DND-41 (cell line): ENCODE results near the gene AVL9.
"Not testable (repeated sequence)": the region's sequence is repeated elsewhere in the genome, so short reads cannot be mapped to it uniquely, and the experiment has no call there.

Source experiments
- ATAC-seq: fragments of 200-7000 bp; cut with Tn5 transposase; 3 replicates; pipeline ENCODE4 v1.9.1; 2021; ENCODE audit warnings: low read depth; ENCODE audit not compliant: insufficient read depth
- DNase-seq: peaks from one replicate; pipeline ENCODE4 v3.0.0-alpha.2; 2020
- H2AFZ ChIP-seq: 2 replicates; pipeline ENCODE4 v1.6.0; 2012; ENCODE audit warnings: low read depth, low read length
- H3K27ac ChIP-seq: 2 replicates; pipeline ENCODE4 v1.5.1; 2012; ENCODE audit warnings: low read length, inconsistent platforms
- H3K27me3 ChIP-seq: fragments of 200-600 bp; sonication (generic); 2 replicates; pipeline ENCODE4 v1.6.0; 2012; ENCODE audit warnings: low read length, mild to moderate bottlenecking, inconsistent platforms; ENCODE audit not compliant: insufficient read depth, poor library complexity
- H3K36me3 ChIP-seq: 2 replicates; pipeline ENCODE4 v1.5.1; 2012; ENCODE audit warnings: low read length, inconsistent platforms; ENCODE audit not compliant: insufficient read depth
- H3K4me1 ChIP-seq: 2 replicates; pipeline ENCODE4 v1.5.1; 2012; ENCODE audit warnings: mild to moderate bottlenecking, low read length; ENCODE audit not compliant: insufficient read depth
- H3K4me2 ChIP-seq: 2 replicates; pipeline ENCODE4 v1.6.0; 2012; ENCODE audit warnings: mild to moderate bottlenecking, moderate library complexity, low read length, inconsistent platforms; ENCODE audit not compliant: insufficient read depth
- H3K4me3 ChIP-seq, 2 experiments: fragments of 200-600 bp in 1 of 2; shearing (Covaris generic) in 1 of 2; 2 replicates each; pipeline ENCODE4 v1.5.1; 2012 to 2016; ENCODE audit warnings: inconsistent platforms in 2 of 2, low read length in 2 of 2, mild to moderate bottlenecking in 2 of 2, low read depth in 1 of 2, moderate library complexity in 1 of 2
- H3K79me2 ChIP-seq: 2 replicates; pipeline ENCODE4 v1.6.0; 2012; ENCODE audit warnings: low read length, inconsistent platforms; ENCODE audit not compliant: insufficient read depth
- H3K9ac ChIP-seq: 2 replicates; pipeline ENCODE4 v1.6.0; 2012; ENCODE audit warnings: low read depth, mild to moderate bottlenecking, inconsistent platforms, low read length, moderate library complexity
- H3K9me3 ChIP-seq: 2 replicates; pipeline ENCODE4 v1.5.1; 2012; ENCODE audit warnings: low read length, moderate library complexity, mild to moderate bottlenecking, inconsistent platforms; ENCODE audit not compliant: insufficient read depth, severe bottlenecking
- H4K20me1 ChIP-seq: 2 replicates; pipeline ENCODE4 v1.6.0; 2012; ENCODE audit warnings: low read length; ENCODE audit not compliant: insufficient read depth
- CTCF ChIP-seq: IDR thresholded peaks from 2 replicates; pipeline ENCODE4 v1.5.1; 2012; ENCODE audit warnings: borderline replicate concordance, low read length, moderate library complexity, mild to moderate bottlenecking; ENCODE audit not compliant: poor library complexity, severe bottlenecking; ENCODE audit errors: extremely low read depth
- EZH2 ChIP-seq: IDR thresholded peaks from 3 replicates; pipeline ENCODE4 v1.6.1; 2012; ENCODE audit warnings: borderline replicate concordance, low read depth, mild to moderate bottlenecking, moderate library complexity, low read length, inconsistent platforms; ENCODE audit not compliant: severe bottlenecking

The AVL9 gene

DNA sequence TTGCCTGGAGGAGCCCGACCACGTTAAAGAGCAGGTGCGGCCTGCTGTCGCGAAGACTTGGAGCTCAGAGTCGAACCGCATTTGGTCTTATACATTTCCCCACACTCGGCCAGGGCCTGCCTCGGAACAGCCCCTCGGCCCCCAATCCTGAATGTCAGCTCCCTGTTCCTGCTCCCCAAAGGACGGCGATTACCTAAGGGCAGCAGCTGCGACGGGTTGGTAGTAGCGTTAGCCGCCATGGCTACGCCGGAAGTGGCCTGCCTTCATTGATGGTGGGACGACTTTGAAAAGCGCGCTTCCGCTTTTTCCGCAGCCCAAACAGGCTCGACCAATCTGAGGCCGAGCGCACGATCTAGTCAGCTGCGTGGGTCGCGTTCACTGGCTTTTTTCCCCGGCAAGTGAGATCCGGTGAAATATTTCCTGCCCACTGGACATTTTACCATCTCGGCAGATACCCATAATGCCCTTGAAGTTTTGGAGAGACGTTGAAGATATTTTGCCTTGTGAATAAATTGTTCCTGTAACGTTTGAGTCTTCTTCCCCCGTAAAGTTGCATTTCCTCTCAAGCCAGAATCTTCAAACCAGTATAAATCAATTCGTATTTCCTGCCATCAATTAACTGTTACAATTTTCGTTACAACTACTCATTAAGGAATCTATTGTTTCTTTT, 5.0 kb upstream of the AVL9 start, which contains the start of gene LSM5:
Gene LSM5, minus strand, starts transcription at position 254 of the 670 bp plus-strand sequence. Its CDS starts 15 bp downstream, at position 239.
- peaks cover 28% of the 10 kb centered on the region for H3K36me3 ChIP-seq
- no peaks in the 10 kb centered on the region for H4K20me1 ChIP-seq
- H2AFZ ChIP-seq, result peak within 1 kb of the TSS; percentile 92
- H3K4me2 ChIP-seq, result peak within 1 kb of the TSS; percentile 66
- TF ChIP-seq EZH2 (no peak), CTCF (no peak)
- DNase-seq, result peak; percentile 92
- peak within 1 kb of the TSS; percentile 94 for H3K27ac ChIP-seq
- H3K9ac ChIP-seq, result peak within 1 kb of the TSS; percentile 77
- no peaks in the 10 kb centered on the region for H3K27me3 ChIP-seq
- peaks cover 34% of the 10 kb centered on the region for H3K4me1 ChIP-seq
- H3K4me3 ChIP-seq, result peak within 1 kb of the TSS; percentile 66 to 84
- no peaks in the 10 kb centered on the region for H3K9me3 ChIP-seq
- peaks cover 25% of the 10 kb centered on the region for H3K79me2 ChIP-seq
- peak; percentile 83 for ATAC-seq

GRCh38 chr7:32494946-32495297, 367 bp upstream of the AVL9 start:
- peaks cover 39% of the 10 kb centered on the region for H3K4me1 ChIP-seq
- ATAC-seq, result no peak
- H4K20me1 ChIP-seq, result peaks cover 7% of the 10 kb centered on the region; the same call in 1 of the 2 replicates
- peak overlapping the region; percentile 80 for H3K27ac ChIP-seq
- H3K79me2 ChIP-seq, result peaks cover 48% of the 10 kb centered on the region
- no peaks in the 10 kb centered on the region for H3K9me3 ChIP-seq
- H3K4me3 ChIP-seq, result peak overlapping the region; percentile 50 to 81
- no peak for DNase-seq
- H3K36me3 ChIP-seq, result no peaks in the 10 kb centered on the region; the same call in 1 of the 2 replicates
- TF ChIP-seq CTCF, result no peak
- no peak for TF ChIP-seq EZH2
- H3K4me2 ChIP-seq, result peak overlapping the region; percentile 84
- peak overlapping the region; percentile 95 for H3K9ac ChIP-seq
- no peaks in the 10 kb centered on the region for H3K27me3 ChIP-seq
- peak overlapping the region; percentile 94 for H2AFZ ChIP-seq

GRCh38 chr7:32496052-32496813, 944 bp downstream of the AVL9 start:
- H3K9me3 ChIP-seq, result no peaks in the 10 kb centered on the region
- DNase-seq, result no peak

GRCh38 chr7:32499755-32500154, 4.5 kb downstream of the AVL9 start:
- not testable (repeated sequence) for ATAC-seq, H3K27ac ChIP-seq, H2AFZ ChIP-seq, H3K27me3 ChIP-seq, H3K9ac ChIP-seq, DNase-seq, H3K36me3 ChIP-seq, H3K9me3 ChIP-seq, H3K4me2 ChIP-seq, H3K4me3 ChIP-seq
- peaks cover 27% of the 10 kb centered on the region for H4K20me1 ChIP-seq
- H3K79me2 ChIP-seq, result peaks cover 92% of the 10 kb centered on the region
- H3K4me1 ChIP-seq, result peaks cover 26% of the 10 kb centered on the region

More at GRCh38 chr7:32496052-32496813, 944 bp downstream of the AVL9 start:
- no peaks in the 10 kb centered on the region; the same call in 1 of the 2 replicates for H3K36me3 ChIP-seq
- peak overlapping the region; percentile 96 for H3K27ac ChIP-seq
- peaks cover 14% of the 10 kb centered on the region for H4K20me1 ChIP-seq
- H3K9ac ChIP-seq, result peak overlapping the region; percentile 95
- no peak for ATAC-seq
- peak overlapping the region; percentile 90 for H3K4me2 ChIP-seq
- H3K79me2 ChIP-seq, result peaks cover 58% of the 10 kb centered on the region
- H3K4me1 ChIP-seq, result peaks cover 38% of the 10 kb centered on the region
- peak overlapping the region; percentile 84 to 93 for H3K4me3 ChIP-seq
- TF ChIP-seq CTCF (no peak), EZH2 (no peak)
- H2AFZ ChIP-seq, result peak overlapping the region; percentile 86
- no peaks in the 10 kb centered on the region for H3K27me3 ChIP-seq

DNA sequence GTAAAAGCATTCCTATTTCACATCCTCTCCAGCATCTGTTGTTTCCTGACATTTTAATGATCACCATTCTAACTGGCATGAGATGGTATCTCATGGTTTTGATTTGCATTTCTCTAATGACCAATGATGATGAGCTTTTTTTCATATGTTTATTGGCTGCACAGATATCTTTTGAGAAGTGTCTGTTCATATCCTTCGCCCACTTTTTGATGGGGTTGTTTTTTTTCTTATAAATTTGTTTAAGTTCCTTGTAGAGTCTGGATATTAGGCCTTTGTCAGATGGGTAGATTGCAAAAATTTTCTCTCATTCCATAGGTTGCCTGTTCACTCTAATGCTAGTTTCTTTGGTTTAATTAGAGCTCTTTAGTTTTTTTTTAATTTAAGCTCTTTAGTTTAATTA, 4.9 kb downstream of the AVL9 start:
- Histone ChIP-seq H3K4me1 (peaks cover 25% of the 10 kb centered on the region), H3K79me2 (peaks cover 96% of the 10 kb centered on the region), H4K20me1 (peaks cover 27% of the 10 kb centered on the region)
- H3K36me3 ChIP-seq, ATAC-seq, H3K4me3 ChIP-seq, H3K9ac ChIP-seq, H3K27ac ChIP-seq, H3K4me2 ChIP-seq, DNase-seq, H2AFZ ChIP-seq, H3K27me3 ChIP-seq, H3K9me3 ChIP-seq: not testable (repeated sequence)
